CD4-positive, alpha-beta T cell treated with Interleukin-15 for 1 hour (primary cell): ENCODE measurements around the gene GNPNAT1.

Experiments
- DNase-seq: peaks from one replicate; pipeline ENCODE4 v3.0.0-alpha.2; 2020

The GNPNAT1 gene

GRCh38 chr14:52791223-52792096 is at the start of gene GNPNAT1:
Gene GNPNAT1, minus strand, starts transcription at chr14:52791607. Its CDS starts 6,957 bp downstream, at chr14:52784650.
- peak; percentile 91 for DNase-seq

- no peak for DNase-seq
Observed at GRCh38 chr14:52840877-52841276, 49.5 kb upstream of the GNPNAT1 start.

GRCh38 chr14:52837451-52837850 is 46.0 kb upstream of the GNPNAT1 start:
- DNase-seq, result no peak

- no peak for DNase-seq
Observed at GRCh38 chr14:52836063-52836462, 44.7 kb upstream of the GNPNAT1 start.

GRCh38 chr14:52835122-52835903 is 43.9 kb upstream of the GNPNAT1 start:
- no peak for DNase-seq

GRCh38 chr14:52834440-52834842 is 43.0 kb upstream of the GNPNAT1 start:
- DNase-seq, result no peak

GRCh38 chr14:52833891-52834290 is 42.5 kb upstream of the GNPNAT1 start:
- no peak for DNase-seq

GRCh38 chr14:52829527-52830185 is 38.2 kb upstream of the GNPNAT1 start:
- no peak for DNase-seq

GRCh38 chr14:52827426-52827825 is 36.0 kb upstream of the GNPNAT1 start:
- DNase-seq, result no peak

- no peak for DNase-seq
Observed at GRCh38 chr14:52825085-52825484, 33.7 kb upstream of the GNPNAT1 start.

- DNase-seq, result no peak
Observed at GRCh38 chr14:52824462-52824861, 33.1 kb upstream of the GNPNAT1 start.

- no peak for DNase-seq
Observed at GRCh38 chr14:52821805-52822250, 30.4 kb upstream of the GNPNAT1 start.

- no peak for DNase-seq
Observed at GRCh38 chr14:52808101-52808500, 16.7 kb upstream of the GNPNAT1 start.

- no peak for DNase-seq
Observed at GRCh38 chr14:52806115-52806514, 14.7 kb upstream of the GNPNAT1 start.

- no peak for DNase-seq
Observed at GRCh38 chr14:52802597-52802996, 11.2 kb upstream of the GNPNAT1 start.

- DNase-seq, result no peak
Observed at GRCh38 chr14:52801014-52801712, 9.8 kb upstream of the GNPNAT1 start.

GRCh38 chr14:52798826-52799225 is 7.4 kb upstream of the GNPNAT1 start:
- DNase-seq, result no peak

- DNase-seq, result no peak
Observed at GRCh38 chr14:52797653-52798052, 6.2 kb upstream of the GNPNAT1 start.

GRCh38 chr14:52793061-52793460 is 1.7 kb upstream of the GNPNAT1 start:
- DNase-seq, result no peak

- DNase-seq, result no peak
Observed at GRCh38 chr14:52792097-52792415, 649 bp upstream of the GNPNAT1 start.

GRCh38 chr14:52790756-52791222 is 618 bp downstream of the GNPNAT1 start:
- no peak for DNase-seq

GRCh38 chr14:52790011-52790755 is 1.2 kb downstream of the GNPNAT1 start:
- DNase-seq, result no peak
